GM18519 (cell line): ENCODE results near the gene MCRIP1.
A peak's percentile ranks its signal among the peaks of the same experiment; 100 is the strongest.

Experiments
- ATAC-seq: cut with Tn5 transposase; IDR thresholded peaks from one replicate; pipeline ENCODE4 v1.9.1; 2021; ENCODE audit warnings: mild to moderate bottlenecking, moderate library complexity; ENCODE audit not compliant: unreplicated experiment, low FRiP score

MCRIP1 gene

DNA sequence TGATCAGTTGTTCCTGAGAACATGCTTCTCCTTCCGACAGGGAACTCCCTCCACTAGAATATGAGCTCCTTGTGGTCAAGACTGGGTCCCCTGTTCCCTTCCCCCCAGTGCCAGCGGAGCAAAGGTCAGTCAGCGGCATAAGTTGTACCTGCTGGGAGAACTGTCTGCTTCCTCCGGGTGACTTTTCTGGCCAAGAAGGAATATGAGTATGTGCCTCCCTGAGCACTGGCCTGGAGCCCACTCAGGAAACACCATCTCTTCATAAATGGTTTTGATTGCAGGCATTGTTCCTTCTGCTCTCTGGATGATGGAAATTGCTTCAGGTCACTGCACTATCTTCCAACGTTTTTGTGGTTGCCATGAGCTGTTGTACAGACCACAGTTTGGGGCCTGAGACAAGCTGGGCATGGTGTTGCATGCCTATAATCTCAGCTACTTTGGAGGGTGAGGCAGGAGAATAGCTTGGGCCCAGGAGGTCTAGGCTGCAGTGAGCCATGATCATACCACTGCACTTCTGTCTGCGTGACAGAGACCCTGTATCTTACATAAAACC lies 30.1 kb upstream of the MCRIP1 start:
- no peak for ATAC-seq

DNA sequence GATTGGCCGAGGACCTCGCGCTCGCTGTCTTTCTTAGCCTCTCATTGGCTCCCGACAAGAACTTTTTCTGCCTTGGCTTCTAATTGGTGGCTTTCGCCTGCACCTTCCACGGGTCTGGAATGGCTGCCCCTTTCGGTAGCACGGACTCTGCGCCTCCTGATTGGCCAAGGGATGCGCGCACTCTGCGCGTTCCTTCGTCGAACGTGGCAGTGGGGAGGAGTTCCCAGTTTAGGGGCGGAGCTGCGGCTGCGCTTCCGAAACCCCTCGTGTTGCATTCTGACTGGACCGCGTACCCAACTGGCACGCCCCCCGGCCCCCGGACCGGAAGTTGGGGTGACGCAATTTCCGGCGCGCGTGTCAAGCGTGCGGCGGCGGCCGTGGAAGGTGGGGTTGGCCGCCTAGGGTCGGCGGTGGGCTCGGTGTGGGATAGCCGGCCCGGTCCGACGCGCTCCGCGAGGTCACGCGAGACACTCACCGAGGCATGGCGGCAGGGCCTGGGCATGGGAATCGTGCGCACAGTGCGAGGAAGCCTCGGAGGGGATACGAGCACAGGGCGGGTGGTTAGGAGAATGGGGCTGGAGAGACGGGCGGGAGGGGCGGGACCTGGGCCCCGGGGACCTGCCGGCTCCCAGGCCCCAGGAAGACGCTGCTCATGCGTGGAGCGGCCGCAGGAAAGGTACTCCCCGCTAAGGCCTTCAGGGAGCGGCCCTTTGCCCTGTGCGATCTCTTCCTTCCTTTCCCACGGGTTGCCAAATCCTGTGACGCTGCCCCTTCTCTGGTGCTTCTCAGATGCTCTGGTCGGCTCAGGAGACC lies 27.9 kb upstream of the MCRIP1 start:
- ATAC-seq: peak; percentile 67

DNA sequence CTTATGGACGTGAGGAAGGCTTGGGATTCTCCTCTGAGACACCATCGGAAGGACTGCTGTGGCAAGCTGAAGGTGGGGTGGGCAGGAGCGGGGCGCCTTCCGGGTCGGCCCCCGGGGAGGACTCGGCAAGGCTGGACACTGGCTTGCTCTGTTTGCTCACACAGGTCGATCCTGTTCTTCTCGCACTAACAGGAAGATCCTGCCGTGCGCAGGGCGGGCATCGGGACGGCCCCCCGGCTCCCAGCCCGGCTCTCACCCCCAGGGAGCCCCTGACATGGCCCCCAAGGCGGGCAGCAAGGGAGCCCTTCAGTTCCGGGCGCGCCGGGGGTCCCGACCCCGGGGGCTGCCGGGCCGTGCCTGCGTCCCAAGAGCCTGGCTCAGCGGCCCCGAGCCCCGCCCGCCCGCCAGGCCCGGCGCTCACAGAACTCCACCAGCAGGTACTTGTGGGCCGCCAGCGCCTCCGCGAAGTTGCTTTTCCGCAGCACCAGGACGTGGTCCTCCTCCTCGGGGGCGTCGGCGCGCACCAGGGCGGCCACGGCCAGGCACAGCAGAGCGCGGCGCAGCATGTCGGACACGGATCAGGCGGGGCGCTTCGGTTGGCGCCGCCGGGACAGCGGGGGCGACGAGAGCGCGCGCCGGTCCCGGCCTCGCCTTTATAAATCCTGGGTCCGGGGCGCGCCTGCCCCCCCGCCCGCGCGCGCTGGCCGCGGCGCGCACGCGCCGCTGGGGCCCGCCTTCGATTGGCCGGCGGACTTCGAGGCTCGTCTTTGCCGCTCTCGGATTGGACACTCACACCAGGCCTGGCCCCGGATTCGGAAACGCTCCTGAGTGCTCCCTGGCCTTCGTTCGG lies 27.0 kb upstream of the MCRIP1 start, which contains the start of gene P4HB:
P4HB (minus strand) TSS at position 630 of the 850 bp plus-strand sequence; CDS start at position 566, 64 bp downstream.
- ATAC-seq: peak; percentile 59

DNA sequence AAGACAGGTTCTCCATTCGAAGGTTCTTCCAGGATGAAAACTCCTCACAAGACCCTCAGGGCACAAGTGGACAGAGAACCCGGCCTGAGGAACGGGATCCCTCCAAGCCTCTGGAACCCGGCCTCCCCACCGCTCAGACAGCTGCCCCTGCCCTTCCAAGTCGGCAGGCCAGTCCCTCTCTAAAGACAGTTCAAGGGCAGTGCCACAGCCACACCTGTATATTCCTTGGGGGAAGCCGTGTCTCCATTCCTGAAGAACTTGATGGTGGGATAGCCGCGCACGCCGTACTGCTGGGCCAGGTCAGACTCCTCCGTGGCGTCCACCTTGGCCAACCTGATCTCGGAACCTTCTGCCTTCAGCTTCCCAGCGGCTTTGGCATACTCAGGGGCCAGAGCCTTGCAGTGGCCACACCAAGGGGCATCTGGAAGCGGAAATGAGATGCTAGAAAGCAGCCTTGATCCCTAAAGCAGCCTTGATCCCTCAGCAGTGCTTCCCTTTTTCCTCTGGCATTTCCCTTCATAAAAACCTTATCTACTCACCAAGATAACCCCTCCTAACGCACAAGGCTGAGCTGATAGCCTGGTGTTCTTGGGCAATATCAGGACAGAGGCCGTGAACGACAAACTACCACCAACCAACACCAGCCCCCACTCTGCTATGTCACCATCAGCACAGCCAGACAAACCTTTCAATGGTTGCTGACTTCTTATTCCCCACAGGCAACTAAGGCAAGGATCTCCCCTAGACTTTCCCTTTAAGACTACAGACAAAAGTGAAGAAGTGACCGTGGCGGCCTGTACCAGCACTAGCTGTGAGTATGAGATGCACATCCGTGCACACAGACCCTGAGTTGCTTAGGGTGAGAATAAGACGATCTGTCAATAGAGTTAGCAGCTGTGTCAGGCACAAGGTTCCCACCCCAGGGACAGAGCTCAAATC lies 26.1 kb upstream of the MCRIP1 start:
- no peak for ATAC-seq

DNA sequence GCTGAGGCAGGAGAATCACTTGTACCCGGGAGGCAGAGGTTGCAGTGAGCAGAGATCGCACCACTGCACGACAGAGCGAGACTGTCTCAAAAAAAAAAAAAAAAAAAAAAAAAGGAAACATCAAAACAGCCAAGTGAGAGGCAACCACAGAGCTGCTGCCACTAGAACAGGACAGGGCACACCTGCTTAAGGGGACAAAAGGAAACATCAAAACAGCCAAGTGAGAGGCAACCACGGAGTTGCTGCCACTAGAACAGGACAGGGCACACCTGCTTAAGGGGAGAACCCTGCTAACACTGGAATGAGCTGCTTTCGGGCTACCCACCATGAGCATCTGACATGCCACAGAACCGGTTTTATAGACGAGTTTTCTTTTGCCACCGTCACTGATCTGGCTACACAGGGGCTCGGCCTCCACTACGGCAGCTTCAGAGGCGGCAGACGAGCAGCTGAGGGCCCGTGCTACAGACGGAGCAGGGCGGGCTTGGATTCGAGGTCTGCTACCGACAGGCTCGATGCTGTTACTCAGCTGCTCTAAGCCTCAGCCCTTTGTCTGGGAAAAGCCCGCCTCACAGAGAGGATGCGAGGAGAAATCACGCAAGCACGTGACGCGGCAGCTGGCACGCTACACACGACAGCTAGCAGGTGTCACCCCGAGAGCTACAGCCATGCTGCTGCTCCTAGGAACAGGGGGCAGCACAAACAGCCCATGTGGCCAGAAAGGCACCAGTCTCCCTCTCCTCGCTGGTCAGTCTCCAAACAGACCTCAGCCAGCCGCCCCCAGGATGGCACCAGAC lies 25.3 kb upstream of the MCRIP1 start:
- ATAC-seq: no peak

DNA sequence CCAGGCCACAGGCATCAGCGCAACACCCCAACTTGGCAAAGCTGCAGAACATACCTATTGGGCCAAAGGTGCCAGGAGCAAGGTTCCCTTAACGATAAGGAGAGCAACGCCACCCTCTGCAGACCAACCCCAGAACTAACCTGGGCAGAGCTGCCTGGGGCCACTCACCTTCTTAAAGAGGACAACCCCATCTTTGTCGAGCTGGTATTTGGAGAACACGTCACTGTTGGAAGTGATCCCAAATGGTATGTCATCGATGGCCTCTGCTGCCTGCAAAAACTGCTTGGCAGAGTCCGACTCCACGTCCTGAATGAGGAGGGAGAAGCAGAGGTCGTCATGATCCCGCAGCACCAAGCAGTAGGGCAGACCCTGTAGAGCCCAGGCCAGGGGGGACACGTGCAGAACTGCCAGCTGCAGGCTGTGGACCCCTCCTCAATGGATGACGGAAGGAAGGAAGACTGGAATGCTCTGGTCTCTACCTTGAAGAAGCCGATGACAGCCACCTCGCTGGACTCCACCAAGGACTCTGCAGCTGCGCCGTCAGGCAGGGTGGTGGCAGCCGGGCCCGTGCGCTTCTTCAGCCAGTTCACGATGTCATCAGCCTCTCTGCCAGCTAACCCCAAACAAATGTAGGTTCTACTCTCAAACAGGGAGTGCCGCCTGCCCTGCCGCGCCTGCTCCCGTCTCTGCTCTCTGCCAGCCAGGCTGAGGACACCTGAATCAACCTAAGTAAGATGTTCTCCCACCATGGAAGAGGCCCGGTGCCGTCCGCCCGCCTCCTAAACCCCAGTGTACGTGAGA lies 22.1 kb upstream of the MCRIP1 start:
- no peak for ATAC-seq

DNA sequence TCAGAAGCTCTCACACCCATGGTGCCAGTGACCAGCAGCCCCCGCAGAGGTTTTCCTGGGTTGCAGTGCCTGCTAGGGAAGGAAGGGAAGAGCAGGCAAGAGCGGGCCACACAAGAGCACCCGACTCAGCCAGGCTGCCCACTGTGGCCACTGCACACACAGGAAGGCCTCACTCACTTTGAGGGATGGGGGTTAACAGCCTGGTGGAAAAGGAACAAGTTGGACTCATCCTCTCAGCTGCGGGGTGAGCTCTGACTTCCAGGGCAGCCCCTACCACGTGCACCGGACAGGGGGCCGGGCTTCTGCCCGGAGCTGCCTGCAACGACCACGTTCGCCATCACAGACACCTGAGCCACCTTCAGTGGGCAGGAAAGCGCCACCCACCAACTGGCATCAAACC lies 19.1 kb upstream of the MCRIP1 start:
- ATAC-seq: no peak

DNA sequence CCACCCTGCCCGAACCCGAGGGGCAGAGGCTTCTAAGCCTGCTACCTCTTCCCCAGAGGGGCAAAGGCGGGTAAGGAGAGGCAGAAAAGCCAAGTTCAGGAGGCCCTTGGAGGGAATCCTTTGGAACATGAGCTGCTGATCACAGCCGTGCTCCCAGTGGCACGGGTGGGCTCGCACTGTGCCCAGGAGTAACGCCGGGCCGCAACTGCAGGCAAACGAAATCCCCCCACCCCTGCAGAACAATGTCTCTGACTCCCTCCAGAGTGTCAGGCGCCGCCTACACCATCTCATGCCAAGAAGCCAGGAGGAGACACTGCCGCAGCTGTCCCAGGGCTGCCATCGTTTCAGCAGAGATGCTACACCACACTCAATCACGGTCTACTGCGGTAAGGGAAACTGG lies 18.3 kb upstream of the MCRIP1 start:
- no peak for ATAC-seq

DNA sequence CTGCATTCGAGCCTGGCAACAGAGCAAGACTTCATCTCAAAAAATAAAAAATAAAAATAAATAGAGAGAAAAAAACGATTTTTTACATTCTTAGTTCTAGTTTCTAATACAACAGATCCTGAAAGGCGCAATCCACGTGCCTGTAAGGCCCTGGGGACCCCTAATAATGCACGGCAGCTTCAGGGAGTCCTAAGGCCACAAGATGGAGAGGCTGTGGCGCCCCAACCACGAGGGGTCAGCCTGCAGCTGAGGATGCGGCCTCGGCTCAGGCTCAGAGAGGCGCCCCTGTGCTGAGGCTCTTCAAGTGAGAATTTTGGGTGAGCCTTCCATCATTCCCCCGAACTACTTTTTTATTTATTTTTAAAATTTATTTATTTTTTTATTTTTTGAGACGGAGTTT lies 16.4 kb upstream of the MCRIP1 start:
- ATAC-seq: no peak

DNA sequence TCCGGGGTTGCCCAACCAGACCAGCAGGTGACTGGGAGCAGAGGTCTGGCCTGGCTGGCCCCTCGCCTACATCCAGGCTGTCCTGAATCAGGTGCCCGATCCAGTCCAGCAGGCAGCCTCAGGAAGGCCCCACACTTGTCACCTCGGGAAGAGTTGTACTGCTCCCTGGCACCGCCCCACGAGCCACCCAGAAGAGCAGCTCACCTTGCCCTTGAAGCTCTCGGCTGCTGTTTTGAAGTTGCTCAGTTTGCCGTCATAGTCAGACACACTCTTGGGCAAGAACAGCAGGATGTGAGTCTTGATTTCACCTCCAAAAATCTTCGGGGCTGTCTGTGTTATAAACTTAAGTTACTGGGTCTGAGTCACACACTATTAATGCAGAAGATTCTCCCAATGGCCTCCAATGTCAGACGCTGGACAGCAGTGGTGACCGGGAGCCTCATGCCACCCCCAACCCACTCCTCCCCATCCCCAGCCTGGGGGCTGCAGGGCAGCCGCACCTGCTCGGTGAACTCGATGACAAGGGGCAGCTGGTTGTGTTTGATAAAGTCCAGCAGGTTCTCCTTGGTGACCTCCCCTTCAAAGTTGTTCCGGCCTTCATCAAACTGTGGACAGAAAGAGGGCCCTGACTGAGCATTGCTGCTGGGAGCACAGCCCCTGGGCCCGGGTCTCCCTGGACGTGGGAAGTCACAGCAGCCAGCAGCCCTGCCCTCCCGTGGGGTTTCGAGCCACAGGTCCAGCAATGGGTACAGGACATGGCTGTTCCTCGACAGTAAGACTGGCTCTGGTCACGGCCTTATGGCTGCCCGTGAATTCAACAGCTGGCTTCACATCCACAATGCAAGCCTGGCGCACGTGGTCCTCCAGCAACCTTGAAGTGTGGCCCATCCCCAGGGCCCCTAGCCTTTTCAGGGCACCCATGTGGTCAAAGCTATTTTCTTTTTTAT lies 13.9 kb upstream of the MCRIP1 start:
- no peak for ATAC-seq

DNA sequence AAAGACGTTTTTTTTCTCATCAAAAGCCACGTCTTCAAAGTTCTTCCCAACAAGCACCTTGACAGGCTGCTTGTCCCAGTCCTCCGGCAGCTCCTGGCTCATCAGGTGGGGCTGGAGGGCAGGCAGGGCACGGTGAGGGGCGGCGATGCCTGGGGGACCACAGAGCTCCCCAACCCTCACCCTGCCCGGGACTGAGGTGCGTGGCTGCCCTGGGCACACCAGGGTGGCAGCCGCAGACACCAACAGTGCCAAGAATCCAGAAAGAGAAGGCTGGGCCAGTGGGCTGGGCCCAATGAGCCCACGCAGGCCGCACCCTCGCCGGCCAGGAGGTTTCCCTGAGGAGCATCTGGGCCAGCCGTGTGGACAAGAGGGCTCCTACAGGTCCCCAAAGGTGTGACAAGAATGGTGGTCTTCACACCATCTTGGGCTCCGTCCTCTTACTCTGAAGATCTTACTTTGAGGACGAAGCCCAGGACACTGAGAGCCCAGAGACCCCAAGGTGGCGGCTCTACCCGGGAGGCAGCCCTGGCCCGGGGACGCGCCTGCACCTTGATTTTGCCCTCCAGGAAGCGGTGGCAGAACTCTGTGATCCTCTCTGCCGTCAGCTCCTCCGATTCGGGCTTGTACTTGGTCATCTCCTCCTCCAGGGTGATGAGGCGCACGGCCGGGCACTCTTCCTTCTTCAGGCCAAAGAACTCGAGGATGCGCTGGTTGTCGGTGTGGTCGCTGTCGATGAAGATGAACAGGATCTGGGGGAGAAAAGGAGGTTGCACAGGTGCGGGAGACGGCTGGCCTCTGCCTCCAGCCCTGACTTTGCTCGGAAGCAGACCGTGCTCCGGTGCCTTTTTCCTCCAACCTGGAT lies 13.0 kb upstream of the MCRIP1 start:
- ATAC-seq: no peak

DNA sequence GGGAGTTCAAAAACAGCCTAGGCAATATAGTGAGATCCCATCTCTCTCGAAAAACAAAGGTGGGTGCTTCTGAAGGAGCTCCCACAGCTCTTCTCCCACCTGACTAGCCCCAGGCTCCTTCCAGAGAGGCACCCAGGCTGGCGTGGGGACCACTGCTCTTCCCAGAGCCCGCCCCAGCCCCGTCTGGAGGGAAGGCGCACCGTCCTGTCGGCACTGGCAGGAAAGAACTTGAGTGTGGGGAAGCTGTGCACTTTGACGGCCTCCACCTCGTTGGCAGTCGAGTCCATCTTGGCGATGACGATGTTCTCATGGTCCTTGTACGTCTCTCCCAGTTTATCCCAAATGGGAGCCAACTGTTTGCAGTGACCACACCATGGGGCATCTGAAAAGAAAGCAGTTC lies 12.3 kb upstream of the MCRIP1 start:
- ATAC-seq: no peak

DNA sequence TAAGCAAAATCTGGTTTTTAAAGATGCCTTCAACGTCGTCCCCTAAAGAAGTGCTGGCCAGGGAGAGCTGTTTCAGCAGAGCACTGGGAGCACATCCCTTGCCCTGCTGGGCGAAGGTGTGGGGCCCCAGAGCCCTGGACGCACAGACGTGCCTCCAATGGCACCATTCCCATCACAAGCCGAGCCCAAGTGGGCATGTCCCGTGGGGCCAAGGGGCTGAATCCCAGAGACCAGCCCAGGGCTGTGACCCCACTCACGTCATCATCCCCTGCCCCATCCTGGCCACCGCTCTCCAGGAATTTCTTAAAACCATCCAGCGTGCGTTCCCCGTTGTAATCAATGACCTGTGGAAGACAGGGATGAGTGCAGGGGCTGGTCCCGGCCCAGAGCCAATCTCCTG lies 11.8 kb upstream of the MCRIP1 start:
- no peak for ATAC-seq

DNA sequence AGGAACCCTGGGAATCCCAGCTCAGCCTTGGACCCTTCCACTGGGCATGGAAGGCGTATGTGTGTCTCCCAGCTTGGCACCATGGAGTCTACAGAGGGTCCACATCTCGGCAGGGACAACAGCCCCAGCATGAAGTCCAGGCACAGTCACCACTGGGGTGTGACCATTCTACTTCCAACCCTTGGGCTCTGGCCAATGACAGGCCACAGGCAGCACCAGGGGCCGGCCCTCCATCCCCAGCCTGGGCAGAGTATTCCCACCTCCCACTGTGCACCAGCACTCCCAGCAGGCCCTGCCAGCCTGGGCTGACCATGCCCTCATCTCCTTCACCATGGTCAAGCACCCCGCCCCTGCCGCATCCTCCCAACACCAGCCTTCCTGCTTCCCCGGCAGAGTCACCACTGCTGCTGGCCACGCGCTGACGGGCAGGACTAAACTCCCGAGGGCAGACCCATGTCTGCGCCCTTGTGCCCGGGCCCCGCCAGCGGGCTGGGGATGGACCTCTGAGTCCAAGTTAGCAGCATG lies 11.3 kb upstream of the MCRIP1 start:
- ATAC-seq: no peak

DNA sequence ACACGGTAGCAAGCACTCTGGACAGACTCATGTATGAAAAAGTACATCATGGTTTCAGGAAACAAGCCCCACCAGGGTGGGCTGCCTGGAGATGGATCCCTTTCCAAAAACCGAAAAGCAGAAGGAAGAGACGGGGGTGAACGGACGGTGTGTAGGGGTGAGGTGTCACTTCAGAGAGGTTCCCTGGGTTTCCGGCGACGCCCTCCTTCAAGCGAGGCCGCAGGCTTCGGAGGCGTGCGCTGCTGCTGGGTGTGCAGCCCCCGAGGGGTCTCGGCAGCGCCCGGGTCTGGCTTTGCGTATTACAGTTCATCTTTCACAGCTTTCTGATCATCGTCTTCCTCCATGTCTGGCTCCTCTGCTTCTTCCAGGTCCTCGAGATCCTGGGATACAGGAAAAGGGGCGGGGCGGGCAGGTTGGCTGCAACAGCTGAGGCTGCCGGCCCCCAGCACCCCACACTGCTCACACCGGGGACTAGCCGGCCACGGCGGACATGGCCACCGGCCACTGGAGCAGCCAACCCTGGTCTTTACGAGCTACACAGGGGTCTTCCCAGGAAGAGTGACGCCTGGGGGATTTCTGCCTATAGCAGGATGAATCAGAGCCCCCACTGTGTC lies 10.7 kb upstream of the MCRIP1 start:
- no peak for ATAC-seq
